Measurements from ENCODE around the gene DNAH2. TPM values are rescaled to one million over a fixed set of nuclear protein-coding genes. Genes with fewer than 3 reads are reported as not detected.

Gene DNAH2
- polyA plus RNA-seq, 1 of the 3 experiments (the other 2 are of a cell fraction), result 0.13 TPM

DNA sequence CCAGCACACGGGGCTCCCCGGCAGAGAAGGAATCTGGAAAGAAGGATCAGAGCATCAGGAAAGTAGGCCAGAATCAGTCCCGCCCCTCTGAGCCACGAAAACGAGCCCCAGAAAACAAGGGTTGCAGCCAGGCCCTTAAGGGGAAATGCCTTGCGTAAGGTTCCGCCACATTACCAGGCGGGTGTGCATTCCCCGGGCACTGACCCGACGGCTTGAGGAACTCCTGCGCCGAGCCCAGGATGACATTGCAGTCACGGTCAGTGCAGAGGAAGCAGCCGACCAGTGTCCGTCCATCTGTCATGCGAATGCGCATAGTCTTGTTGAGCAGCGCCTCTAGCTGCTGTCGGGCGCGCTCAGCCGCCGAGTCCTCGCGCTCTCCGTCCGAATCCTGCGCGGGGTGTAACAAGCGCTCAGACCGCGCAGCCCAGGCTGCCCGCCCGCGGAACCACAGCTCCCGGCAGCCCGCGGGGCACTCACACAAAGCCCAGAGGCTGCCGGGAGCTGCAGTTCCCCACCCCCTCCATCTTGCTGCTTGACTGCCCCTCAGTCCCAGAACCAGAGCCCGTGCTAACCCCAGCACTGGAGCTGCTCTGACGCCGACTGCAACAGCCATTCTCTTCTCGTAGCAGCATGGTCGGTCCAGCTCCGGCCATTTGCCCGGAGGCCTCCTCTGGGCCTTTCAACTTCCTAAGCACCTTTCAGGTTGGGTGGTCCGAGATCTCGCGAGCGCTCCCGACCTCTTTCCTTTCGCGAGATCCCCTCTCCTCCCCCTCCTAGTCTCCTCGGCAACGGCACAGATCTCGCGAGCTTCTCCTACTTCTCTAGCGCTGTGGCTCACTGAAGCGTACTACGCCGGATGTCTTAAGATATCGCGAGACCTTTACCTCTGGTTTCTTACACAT, 139.5 kb downstream of the DNAH2 start, which contains the start of gene NAA38 (continued):
- no peak for TF ChIP-seq TEAD4 (IDR thresholded peaks at IDR 0.05; ENCODE audit: borderline replicate concordance, insufficient read depth)
- TF ChIP-seq EP300 (IDR thresholded peaks at IDR 0.05; ENCODE audit: borderline replicate concordance in 1 of 2, low read depth in 1 of 2, low read length in 1 of 2), result 0 out of 4 replicates have a peak, but pooled peaks of 1 of the 2 experiments have one; percentile 6
- TF ChIP-seq, protein P1, sequence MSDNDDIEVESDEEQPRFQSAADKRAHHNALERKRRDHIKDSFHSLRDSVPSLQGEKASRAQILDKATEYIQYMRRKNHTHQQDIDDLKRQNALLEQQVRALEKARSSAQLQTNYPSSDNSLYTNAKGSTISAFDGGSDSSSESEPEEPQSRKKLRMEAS (IDR thresholded peaks at IDR 0.05; ENCODE audit: low read depth), result peak; percentile 61; the same call in 1 of the 2 replicates
- TF ChIP-seq, protein P2, sequence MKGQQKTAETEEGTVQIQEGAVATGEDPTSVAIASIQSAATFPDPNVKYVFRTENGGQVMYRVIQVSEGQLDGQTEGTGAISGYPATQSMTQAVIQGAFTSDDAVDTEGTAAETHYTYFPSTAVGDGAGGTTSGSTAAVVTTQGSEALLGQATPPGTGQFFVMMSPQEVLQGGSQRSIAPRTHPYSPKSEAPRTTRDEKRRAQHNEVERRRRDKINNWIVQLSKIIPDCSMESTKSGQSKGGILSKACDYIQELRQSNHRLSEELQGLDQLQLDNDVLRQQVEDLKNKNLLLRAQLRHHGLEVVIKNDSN (IDR thresholded peaks at IDR 0.05; ENCODE audit: borderline replicate concordance, low read depth), result no peak
- TF ChIP-seq CHD2 (IDR thresholded peaks at IDR 0.05; ENCODE audit: low read length, partially characterized antibody), result peak; percentile 98
- peak; percentile 35 for TF ChIP-seq SMC3 (IDR thresholded peaks at IDR 0.05; ENCODE audit: low read depth, low read length)
- peak; percentile 90 for TF ChIP-seq POLR2AphosphoS5 (IDR thresholded peaks at IDR 0.05; ENCODE audit: low read depth, low read length)
- no peak for TF ChIP-seq TCF12 (IDR thresholded peaks at IDR 0.05)
- TF ChIP-seq CTCF (IDR thresholded peaks at IDR 0.05), result peak; percentile 47
- TF ChIP-seq YY1 (IDR thresholded peaks at IDR 0.05; ENCODE audit: low read depth), result peak; percentile 86
- TF ChIP-seq IRF3 (IDR thresholded peaks at IDR 0.05; ENCODE audit: low read depth, low read length), result no peak
- no peak for TF ChIP-seq GATA2 (CRISPR knock-in tag; IDR thresholded peaks at IDR 0.05)
- TF ChIP-seq ZBTB33 (IDR thresholded peaks at IDR 0.05; ENCODE audit: borderline replicate concordance, low read depth), result peak; percentile 97
- TF ChIP-seq GABPA (IDR thresholded peaks at IDR 0.05; ENCODE audit: low read depth), result no peak; the same call in none of the 2 replicates
- peak; percentile 38 for TF ChIP-seq RAD21 (IDR thresholded peaks at IDR 0.05; ENCODE audit: low read length)
- TF ChIP-seq ELF1 (IDR thresholded peaks at IDR 0.05), result no peak
- no peak for TF ChIP-seq FOXM1 (IDR thresholded peaks at IDR 0.05; ENCODE audit: low read depth)

Measured in SK-N-SH (cell line).